ENCODE data around the gene RALB.

- TF ChIP-seq CTCF (IDR thresholded peaks at IDR 0.05) = no peak
- no peak for TF ChIP-seq EP300 (IDR thresholded peaks at IDR 0.05)
- TF ChIP-seq POLR2A (IDR thresholded peaks at IDR 0.05) = no peak
- no peak for TF ChIP-seq POLR2AphosphoS5 (IDR thresholded peaks at IDR 0.05)
Measured at GRCh38 chr2:120271711-120272379, 19.2 kb downstream of the RALB start.

Data from upper lobe of left lung (tissue), 4 donors.